Measurements from ENCODE around the gene CCL20.
"Not testable (repeated sequence)": the region's sequence is repeated elsewhere in the genome, so short reads cannot be mapped to it uniquely, and the experiment has no call there.

The CCL20 gene

DNA sequence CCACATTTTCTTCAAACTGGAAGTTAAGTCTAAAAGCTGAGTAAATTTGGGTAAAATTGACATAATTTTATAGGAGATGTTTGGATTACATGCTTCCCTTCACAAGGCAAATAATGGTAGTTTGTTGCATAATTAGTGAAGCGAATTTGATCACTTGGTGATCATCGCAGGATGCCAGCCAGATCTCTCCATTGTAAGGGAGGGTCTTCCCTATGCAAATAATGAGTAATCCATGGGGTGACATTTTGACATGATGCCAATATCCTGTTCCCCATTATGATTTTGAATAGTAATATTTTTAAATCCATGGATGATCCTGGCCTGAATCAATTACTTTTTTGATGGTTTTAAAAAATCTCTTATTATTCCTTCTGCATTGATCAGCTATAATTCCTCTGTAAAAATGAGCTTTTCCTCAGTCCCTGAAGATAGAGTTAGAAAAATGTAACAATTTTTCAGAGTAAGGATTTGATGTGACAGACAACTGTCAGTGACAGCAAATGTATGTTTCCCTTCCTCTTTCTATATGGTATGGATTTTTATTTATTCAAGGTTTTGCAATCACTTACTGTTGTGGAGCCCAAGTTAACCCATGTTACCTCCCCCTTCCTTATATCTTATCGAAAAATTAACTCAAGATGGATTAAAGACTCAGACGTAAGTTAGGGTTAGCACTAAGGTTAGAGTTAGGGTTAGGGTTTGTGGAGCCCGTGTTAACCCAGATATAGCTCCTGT lies 21.4 kb downstream of the CCL20 start:
- Mint-ChIP-seq H3K36me3 (ENCODE audit: low read depth) (no peaks in the 10 kb centered on the region), H3K9me3 (no peaks in the 10 kb centered on the region), H3K27me3 (peaks cover 6% of the 10 kb centered on the region)

DNA sequence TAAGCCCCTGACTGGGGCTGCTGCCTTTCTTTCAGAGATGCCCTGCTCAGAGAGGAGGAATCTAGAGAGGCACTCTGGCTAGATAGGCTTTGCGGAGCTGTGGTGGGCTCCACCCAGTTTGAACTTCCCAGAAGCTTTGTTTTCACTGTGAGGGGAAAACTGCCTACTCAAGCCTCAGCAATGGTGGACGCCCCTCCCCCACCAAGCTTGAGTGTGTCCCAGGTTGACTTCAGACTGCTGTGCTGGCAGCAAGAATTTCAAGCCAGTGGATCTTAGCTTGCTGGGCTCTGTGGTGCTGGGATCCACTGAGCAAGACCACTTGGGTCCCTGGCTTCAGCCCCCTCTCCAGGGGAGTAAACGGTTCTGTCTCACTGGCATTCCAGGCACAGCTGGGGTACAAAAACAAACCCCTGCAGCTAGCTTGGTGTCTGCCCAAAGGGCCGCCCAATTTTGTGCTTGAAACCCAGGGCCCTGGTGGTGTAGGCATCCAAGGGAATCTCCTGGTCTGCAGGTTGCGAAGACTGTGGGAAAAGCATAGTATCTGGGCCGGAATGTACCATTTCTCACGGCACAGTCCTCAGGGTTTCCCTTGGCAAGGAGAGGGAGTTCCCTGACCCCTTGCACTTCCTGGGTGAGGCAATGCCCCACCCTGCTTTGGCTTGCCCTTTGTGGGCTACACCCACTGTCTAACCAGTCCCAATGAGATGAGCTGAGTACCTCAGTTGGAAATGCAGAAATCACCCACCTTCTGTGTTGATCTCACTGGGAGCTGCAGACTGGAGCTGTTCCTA lies 25.9 kb downstream of the CCL20 start:
- not testable (repeated sequence) for DNase-seq; H3K4me1 Mint-ChIP-seq (ENCODE audit: low read depth); H3K27me3 Mint-ChIP-seq; H3K4me3 Mint-ChIP-seq; H3K9me3 Mint-ChIP-seq; H3K27ac Mint-ChIP-seq; H3K36me3 Mint-ChIP-seq (ENCODE audit: low read depth)

More for the DNA sequence above, 21.4 kb downstream of the CCL20 start:
- Mint-ChIP-seq H3K4me1 (ENCODE audit: low read depth) (no peaks in the 10 kb centered on the region), H3K4me3 (no peak overlapping the region), H3K27ac (no peak overlapping the region)
- DNase-seq, result no peak

DNA sequence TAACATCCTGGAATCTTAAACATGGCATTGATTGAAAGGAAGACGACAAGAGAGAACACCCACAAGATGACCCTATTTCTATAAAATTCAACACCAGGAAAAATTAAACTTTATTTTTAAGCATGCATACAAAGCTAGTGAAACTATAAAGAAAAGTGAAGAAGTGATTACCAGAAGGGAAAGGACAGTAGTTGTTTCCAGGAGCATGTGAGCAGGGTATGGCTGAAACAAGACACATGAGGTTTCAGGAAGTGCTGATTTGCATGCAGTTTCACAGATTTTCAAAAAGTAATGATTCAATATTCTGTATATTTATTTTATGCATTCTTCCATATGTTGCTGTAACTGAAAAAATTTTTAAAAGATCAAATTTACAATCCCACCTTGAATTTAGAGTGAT lies 33.2 kb downstream of the CCL20 start:
- H3K4me1 Mint-ChIP-seq (ENCODE audit: low read depth), result peaks cover 19% of the 10 kb centered on the region
- no peaks in the 10 kb centered on the region for H3K9me3 Mint-ChIP-seq
- DNase-seq, result no peak
- H3K4me3 Mint-ChIP-seq, result peak overlapping the region; percentile 30
- peak overlapping the region; percentile 58 for H3K27ac Mint-ChIP-seq
- no peaks in the 10 kb centered on the region for H3K36me3 Mint-ChIP-seq (ENCODE audit: low read depth)
- peaks cover 2% of the 10 kb centered on the region for H3K27me3 Mint-ChIP-seq

DNA sequence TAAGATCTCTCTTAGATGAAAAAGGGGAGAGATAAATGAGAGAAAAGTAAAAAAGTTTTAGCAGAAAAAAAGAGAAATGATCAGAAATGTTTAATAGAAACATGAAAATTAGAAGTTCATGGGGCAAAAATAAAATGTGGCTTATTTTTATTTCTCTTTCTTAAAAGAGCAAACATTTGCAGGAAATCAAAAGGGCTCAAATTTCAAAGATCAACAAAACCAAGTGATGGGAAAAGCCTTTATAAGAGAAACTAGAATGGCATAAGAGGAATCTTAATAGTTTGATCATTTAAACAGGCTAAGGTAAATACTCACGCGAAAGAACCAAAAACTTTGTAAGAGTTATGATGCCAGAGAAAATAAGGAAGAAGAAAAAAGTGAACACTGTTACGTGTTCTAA lies 34.5 kb downstream of the CCL20 start:
- no peaks in the 10 kb centered on the region for H3K36me3 Mint-ChIP-seq (ENCODE audit: low read depth)
- H3K4me1 Mint-ChIP-seq (ENCODE audit: low read depth), result peaks cover 19% of the 10 kb centered on the region
- no peak for DNase-seq
- peaks cover 2% of the 10 kb centered on the region for H3K27me3 Mint-ChIP-seq
- H3K27ac Mint-ChIP-seq, result peak overlapping the region; percentile 80
- no peaks in the 10 kb centered on the region for H3K9me3 Mint-ChIP-seq
- peak overlapping the region; percentile 53 for H3K4me3 Mint-ChIP-seq

DNA sequence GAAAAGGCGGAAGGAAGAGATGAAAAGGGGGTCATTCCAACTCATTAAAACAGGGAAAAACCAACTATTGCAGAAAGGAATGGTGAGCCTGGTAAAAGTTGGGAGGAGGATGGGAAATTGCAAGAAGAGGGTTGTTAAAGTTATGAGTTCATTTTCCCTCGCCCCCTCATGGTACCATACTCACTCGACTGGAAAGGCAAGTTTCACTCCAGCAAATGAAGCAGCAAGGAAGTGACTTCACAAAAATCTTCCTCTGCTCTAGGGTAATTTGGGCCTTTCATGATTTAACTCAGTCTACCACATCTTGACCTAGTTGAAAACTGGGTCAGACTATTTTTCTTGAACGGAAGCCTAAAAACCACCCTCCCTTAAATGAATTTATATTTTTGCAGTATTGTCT lies 34.9 kb downstream of the CCL20 start:
- Mint-ChIP-seq H3K4me3 (peak overlapping the region; percentile 53), H3K27me3 (peaks cover 2% of the 10 kb centered on the region), H3K36me3 (ENCODE audit: low read depth) (no peaks in the 10 kb centered on the region), H3K27ac (peak overlapping the region; percentile 80), H3K4me1 (ENCODE audit: low read depth) (peaks cover 19% of the 10 kb centered on the region), H3K9me3 (no peaks in the 10 kb centered on the region)
- DNase-seq, result no peak

DNA sequence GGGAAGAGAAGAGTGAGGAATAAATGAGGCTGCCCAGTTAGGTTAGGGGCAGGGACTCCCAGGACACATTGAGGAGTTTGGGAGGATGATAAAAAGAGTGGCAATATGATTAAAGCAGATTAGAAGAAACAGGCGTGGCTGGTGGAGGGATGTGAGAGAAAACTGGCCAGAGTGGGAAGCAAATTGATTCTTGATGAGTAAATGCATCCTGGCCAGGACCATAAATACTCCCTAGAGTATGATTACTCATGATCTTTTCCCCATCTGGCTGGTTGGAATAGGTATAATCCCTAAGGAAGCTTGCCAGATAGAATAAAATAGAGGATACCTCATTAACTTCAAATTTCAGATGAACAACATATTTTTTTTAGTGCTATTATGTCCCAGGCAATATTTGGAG lies 36.3 kb downstream of the CCL20 start:
- no peaks in the 10 kb centered on the region for H3K9me3 Mint-ChIP-seq
- H3K4me1 Mint-ChIP-seq (ENCODE audit: low read depth), result peaks cover 19% of the 10 kb centered on the region
- no peak for DNase-seq
- no peaks in the 10 kb centered on the region for H3K36me3 Mint-ChIP-seq (ENCODE audit: low read depth)
- H3K4me3 Mint-ChIP-seq, result no peak overlapping the region
- peaks cover 2% of the 10 kb centered on the region for H3K27me3 Mint-ChIP-seq
- H3K27ac Mint-ChIP-seq, result peak overlapping the region; percentile 76

DNA sequence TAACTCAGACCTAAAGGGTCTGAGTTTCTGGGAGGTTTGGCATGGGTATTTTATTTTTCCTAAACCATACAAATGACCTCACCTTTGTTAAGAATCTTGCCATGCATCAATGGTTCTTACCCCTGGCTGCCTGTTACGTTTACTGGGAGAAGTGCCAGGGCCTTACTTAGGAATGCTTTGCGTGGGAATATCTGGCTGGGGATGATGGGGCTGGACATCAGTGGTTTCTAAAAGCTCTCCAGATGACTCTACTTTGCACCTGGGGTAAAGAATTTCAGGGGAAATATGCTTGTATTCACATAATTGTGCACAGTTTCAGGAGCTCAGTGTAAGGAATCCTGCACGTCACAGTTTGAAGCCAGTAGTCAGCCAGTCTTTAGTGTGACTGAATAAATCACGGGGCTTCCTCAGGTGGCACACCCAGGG lies 39.6 kb downstream of the CCL20 start:
- H3K9me3 Mint-ChIP-seq, result no peaks in the 10 kb centered on the region
- DNase-seq, result no peak

DNA sequence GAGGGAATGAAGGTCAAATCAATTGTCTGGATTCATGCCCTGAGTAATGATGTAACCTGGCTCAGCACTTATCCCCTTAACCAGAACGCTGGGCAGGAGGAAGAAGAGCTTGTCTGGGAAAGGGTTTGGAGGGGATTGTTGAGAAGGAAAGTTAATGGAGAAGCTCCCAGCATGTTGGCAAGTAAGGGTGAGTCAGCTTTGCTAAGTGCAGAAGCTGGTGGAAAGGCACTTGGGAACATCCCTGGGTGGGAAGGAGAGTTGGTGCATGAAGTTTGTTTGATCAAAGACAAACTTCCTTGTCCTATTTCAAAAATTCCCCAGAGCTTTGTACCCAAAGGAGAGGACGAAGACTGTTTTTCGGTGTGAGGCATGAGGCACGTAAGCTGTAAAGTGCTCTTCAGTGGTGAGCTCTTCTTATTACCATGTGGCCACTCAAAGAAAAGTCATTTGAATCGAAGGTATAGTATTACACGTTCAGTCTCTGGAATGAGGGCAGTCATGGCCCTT lies 40.2 kb downstream of the CCL20 start:
- no peaks in the 10 kb centered on the region for H3K36me3 Mint-ChIP-seq (ENCODE audit: low read depth)
- DNase-seq, result no peak
- H3K4me1 Mint-ChIP-seq (ENCODE audit: low read depth), result peaks cover 4% of the 10 kb centered on the region
- H3K27ac Mint-ChIP-seq, result no peak overlapping the region
- no peaks in the 10 kb centered on the region for H3K9me3 Mint-ChIP-seq
- H3K4me3 Mint-ChIP-seq, result no peak overlapping the region
- peaks cover 8% of the 10 kb centered on the region for H3K27me3 Mint-ChIP-seq

More for the DNA sequence above, 39.6 kb downstream of the CCL20 start:
- Mint-ChIP-seq H3K36me3 (ENCODE audit: low read depth) (no peaks in the 10 kb centered on the region), H3K4me3 (no peak overlapping the region), H3K4me1 (ENCODE audit: low read depth) (peaks cover 8% of the 10 kb centered on the region), H3K27ac (no peak overlapping the region), H3K27me3 (peaks cover 8% of the 10 kb centered on the region)

DNA sequence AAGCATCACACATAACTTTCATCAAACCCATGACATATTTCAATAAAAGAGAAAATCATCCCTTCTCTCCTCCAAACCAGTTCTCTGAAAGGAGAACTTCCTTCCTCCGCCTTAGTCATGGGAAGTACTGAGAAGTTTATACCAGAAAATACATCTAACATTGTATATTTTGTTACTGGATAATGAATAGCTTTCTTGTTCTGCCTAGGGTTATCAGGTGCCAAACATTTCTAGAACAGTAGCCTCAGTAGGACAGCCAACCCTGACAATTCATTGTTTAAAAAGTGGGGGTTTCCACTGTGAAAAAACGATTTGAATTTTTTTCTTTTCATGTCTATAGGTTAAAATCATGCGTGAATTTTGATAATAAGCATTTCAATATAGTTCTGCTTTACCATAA lies 41.8 kb downstream of the CCL20 start:
- no peaks in the 10 kb centered on the region for H3K4me1 Mint-ChIP-seq (ENCODE audit: low read depth)
- H3K27ac Mint-ChIP-seq, result no peak overlapping the region
- no peaks in the 10 kb centered on the region for H3K36me3 Mint-ChIP-seq (ENCODE audit: low read depth)
- H3K27me3 Mint-ChIP-seq, result peaks cover 8% of the 10 kb centered on the region
- no peaks in the 10 kb centered on the region for H3K9me3 Mint-ChIP-seq
- DNase-seq, result no peak
- H3K4me3 Mint-ChIP-seq, result no peak overlapping the region

DNA sequence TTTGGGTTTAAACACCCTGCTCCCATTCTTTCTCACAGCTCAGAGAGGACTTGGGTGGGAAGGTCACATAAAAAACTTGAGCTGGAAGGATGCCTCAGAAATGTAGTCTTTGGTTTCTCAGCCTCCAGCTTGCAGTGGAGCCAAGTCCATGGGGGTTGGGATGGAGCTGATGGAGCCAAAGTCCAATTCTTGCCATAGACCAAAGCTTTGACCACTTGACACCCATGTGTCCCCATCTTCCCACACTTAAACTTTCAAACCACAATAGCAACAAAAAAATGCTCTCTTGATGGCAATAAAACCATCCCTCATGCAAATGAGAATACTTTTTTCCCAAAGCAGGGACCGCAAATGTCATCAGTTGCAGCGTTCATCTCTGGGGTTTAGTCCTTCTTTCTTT lies 43.1 kb downstream of the CCL20 start:
- no peak overlapping the region for H3K27ac Mint-ChIP-seq
- peaks cover 8% of the 10 kb centered on the region for H3K27me3 Mint-ChIP-seq
- H3K4me3 Mint-ChIP-seq, result no peak overlapping the region
- H3K36me3 Mint-ChIP-seq (ENCODE audit: low read depth), result no peaks in the 10 kb centered on the region
- no peaks in the 10 kb centered on the region for H3K4me1 Mint-ChIP-seq (ENCODE audit: low read depth)
- no peak for DNase-seq
- no peaks in the 10 kb centered on the region for H3K9me3 Mint-ChIP-seq

DNA sequence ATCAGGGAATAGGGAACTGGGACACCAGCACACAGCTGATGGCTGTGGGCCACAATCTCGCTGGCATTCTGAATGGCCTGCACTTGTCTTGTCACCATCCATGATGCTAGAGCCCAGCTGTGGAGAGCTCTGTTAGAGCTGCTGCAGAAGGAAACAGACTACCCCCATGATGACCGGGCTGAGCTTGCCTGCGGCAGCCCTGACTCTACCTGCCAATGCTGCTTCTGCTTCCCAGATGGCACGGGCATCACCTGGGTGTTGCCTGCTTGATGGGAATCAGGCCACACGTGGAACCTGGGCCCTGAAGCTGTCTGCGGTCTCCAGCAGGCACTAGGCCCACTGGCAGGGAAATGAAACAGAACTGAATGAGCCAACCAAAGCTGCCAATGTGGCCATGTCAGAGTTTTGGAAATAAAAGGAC lies 46.6 kb downstream of the CCL20 start:
- no peak overlapping the region for H3K27ac Mint-ChIP-seq
- H3K27me3 Mint-ChIP-seq, result peaks cover 10% of the 10 kb centered on the region
- no peaks in the 10 kb centered on the region for H3K36me3 Mint-ChIP-seq (ENCODE audit: low read depth)
- H3K9me3 Mint-ChIP-seq, result no peaks in the 10 kb centered on the region
- DNase-seq, result no peak
- no peaks in the 10 kb centered on the region for H3K4me1 Mint-ChIP-seq (ENCODE audit: low read depth)
- H3K4me3 Mint-ChIP-seq, result no peak overlapping the region

DNA sequence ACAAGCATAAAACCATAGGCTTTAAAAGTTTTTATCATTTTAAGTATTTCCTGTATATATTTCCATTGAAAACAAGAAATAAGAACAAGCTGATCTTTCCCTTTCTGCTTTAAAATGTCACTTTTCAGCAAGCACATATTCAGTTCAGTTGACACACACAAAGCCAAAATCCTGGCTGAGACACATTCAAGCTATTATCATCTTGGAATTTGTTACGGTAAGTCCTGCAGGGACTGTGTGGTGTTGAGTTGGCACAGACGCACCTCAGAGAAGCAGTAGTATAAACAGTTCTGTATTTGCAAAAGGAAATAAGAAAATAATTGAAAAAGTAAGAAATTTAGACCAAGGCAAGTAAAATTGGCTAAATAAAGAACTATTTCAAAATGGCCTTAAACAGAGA lies 47.4 kb downstream of the CCL20 start:
- DNase-seq, result no peak
- H3K27me3 Mint-ChIP-seq, result peaks cover 7% of the 10 kb centered on the region
- no peak overlapping the region for H3K4me3 Mint-ChIP-seq
- H3K36me3 Mint-ChIP-seq (ENCODE audit: low read depth), result no peaks in the 10 kb centered on the region
- no peaks in the 10 kb centered on the region for H3K4me1 Mint-ChIP-seq (ENCODE audit: low read depth)
- H3K9me3 Mint-ChIP-seq, result no peaks in the 10 kb centered on the region
- no peak overlapping the region for H3K27ac Mint-ChIP-seq

DNA sequence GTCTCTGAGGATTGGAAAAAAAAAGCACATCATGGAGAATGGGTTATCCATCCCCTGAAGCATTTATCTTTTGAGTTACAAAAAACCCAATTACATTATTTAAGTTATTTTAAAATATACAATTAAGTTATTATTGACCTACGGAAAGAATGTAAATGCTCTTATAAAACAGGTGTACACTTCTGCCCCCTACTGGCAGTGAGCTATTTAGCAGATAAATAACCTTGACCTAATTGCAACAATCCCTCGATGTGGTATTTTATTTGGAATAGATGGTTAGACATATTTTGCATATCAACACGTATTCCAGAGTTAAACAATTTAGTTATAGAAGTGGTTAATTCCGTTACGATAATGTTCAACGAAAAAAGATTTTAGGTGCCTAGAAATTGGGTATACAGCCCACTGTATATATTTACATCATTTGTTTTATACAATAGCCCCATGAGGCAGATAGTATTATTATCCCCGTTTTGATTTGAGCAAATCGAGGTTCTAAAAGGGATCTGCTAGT lies 48.6 kb downstream of the CCL20 start:
- no peaks in the 10 kb centered on the region for H3K36me3 Mint-ChIP-seq (ENCODE audit: low read depth)
- H3K9me3 Mint-ChIP-seq, result no peaks in the 10 kb centered on the region
- DNase-seq, result no peak
- H3K27ac Mint-ChIP-seq, result no peak overlapping the region
- H3K27me3 Mint-ChIP-seq, result peaks cover 5% of the 10 kb centered on the region
- no peaks in the 10 kb centered on the region for H3K4me1 Mint-ChIP-seq (ENCODE audit: low read depth)
- no peak overlapping the region for H3K4me3 Mint-ChIP-seq

DNA sequence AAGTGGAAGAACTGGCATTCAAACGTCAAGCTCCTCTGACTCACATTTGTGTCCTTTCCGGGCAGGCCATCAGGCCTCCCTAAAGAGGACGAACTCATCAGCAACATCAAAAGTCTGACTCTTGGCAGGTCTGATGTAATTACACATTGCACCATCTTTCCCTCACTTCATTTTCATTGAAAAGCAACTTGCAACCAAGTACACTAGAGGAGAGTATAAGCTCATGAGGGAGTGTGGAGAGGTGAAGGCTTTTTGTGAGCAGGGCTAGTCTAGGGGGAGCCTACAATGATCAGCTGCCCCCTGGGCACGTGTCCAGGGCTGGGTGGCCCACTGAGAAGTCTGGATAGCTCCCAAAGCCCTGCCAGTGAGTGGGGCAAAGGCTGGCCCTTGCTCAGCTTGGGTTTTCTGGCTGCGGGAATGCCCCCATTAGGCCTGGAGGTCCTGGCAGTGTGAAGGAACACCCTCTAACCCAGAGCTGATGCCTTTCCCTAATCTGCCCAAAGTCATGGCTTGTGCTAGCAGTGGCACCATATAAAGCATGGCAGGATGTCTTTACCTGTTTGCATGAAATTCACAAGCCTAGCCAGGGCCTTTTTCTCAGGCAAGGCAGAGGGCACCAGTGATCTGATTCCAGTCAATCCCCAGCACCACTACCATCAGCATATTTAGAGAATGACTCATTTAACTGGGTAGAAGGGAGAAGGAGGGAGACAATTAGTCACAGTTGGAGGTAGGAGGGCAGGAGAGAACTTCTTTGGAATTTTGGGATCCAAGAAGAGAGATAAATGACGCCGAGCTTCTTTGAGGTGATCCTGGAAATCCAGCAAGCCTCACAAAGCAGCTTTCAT lies 49.3 kb downstream of the CCL20 start:
- Mint-ChIP-seq H3K9me3 (no peaks in the 10 kb centered on the region), H3K27ac (no peak overlapping the region), H3K36me3 (ENCODE audit: low read depth) (no peaks in the 10 kb centered on the region), H3K4me1 (ENCODE audit: low read depth) (no peaks in the 10 kb centered on the region), H3K4me3 (no peak overlapping the region), H3K27me3 (peaks cover 5% of the 10 kb centered on the region)
- no peak for DNase-seq

Measured in activated T-cell treated with anti-CD3 and anti-CD28 coated beads, Interleukin-2, amount 50 U/mL, for 24 hours (primary cell).